HepG2 (cell line): ENCODE measurements around the gene PDIA5. TPM values are rescaled to one million over a fixed set of nuclear protein-coding genes. Genes with fewer than 3 reads are reported as not detected.

Experiments
- ARNT2 ChIP-seq: sonication (generic); formaldehyde crosslinking; IDR thresholded peaks from 2 replicates; pipeline ENCODE4 v1.8.0; 2022; ENCODE audit warnings: mild to moderate bottlenecking, low read depth, missing genetic modification reagents, moderate library complexity
- BCL6 ChIP-seq: IDR thresholded peaks from 2 replicates; pipeline ENCODE4 v1.6.1; 2016; ENCODE audit warnings: missing genetic modification reagents, missing compliant biosample characterization
- EED ChIP-seq: sonication (generic); formaldehyde crosslinking; IDR thresholded peaks from 2 replicates; pipeline ENCODE4 v1.5.0; 2020; ENCODE audit warnings: mild to moderate bottlenecking, missing genetic modification reagents
- ELF1 ChIP-seq: sonication (generic); formaldehyde crosslinking; IDR thresholded peaks from 2 replicates; pipeline ENCODE4 v1.4.0; 2020; ENCODE audit warnings: missing genetic modification reagents
- FLYWCH1 ChIP-seq: sonication (generic); formaldehyde crosslinking; IDR thresholded peaks from 2 replicates; pipeline ENCODE4 v1.8.1; 2023; ENCODE audit warnings: mild to moderate bottlenecking, missing genetic modification reagents
- JARID2 ChIP-seq: sonication (generic); formaldehyde crosslinking; IDR thresholded peaks from 2 replicates; pipeline ENCODE4 v1.8.1; 2023; ENCODE audit warnings: missing genetic modification reagents, inconsistent platforms; ENCODE audit not compliant: insufficient replicate concordance
- KAT8 ChIP-seq: IDR thresholded peaks from 2 replicates; pipeline ENCODE4 v1.6.1; 2016; ENCODE audit warnings: missing genetic modification reagents, missing compliant biosample characterization
- KDM3A ChIP-seq: IDR thresholded peaks from 2 replicates; pipeline ENCODE4 v1.6.1; 2018; ENCODE audit warnings: low read depth, missing compliant biosample characterization
- PHF5A ChIP-seq: IDR thresholded peaks from one replicate; pipeline ENCODE4 v1.6.1; 2018; ENCODE audit warnings: low read depth, missing genetic modification reagents; ENCODE audit not compliant: unreplicated experiment
- SMYD3 ChIP-seq: sonication (generic); formaldehyde crosslinking; IDR thresholded peaks from 2 replicates; pipeline ENCODE4 v1.8.1; 2023; ENCODE audit warnings: mild to moderate bottlenecking, missing genetic modification reagents
- ZFAT ChIP-seq: sonication (generic); formaldehyde crosslinking; conservative IDR thresholded peaks from 2 replicates; pipeline ENCODE4 v1.8.1; 2023; ENCODE audit warnings: missing genetic modification reagents, inconsistent platforms
- ZMAT3 ChIP-seq: sonication (generic); formaldehyde crosslinking; conservative IDR thresholded peaks from 2 replicates; pipeline ENCODE4 v1.7.0; 2021; ENCODE audit warnings: missing genetic modification reagents
- ZNF12 ChIP-seq: sonication (generic); formaldehyde crosslinking; IDR thresholded peaks from 2 replicates; pipeline ENCODE4 v1.5.0; 2020; ENCODE audit warnings: missing genetic modification reagents
- ZNF264 ChIP-seq: sonication (generic); formaldehyde crosslinking; IDR thresholded peaks from 2 replicates; pipeline ENCODE4 v1.4.0; 2020; ENCODE audit warnings: missing genetic modification reagents
- ZNF329 ChIP-seq: sonication (generic); formaldehyde crosslinking; IDR thresholded peaks from 2 replicates; pipeline ENCODE4 v1.9.0; 2021; ENCODE audit warnings: low read depth, mild to moderate bottlenecking, missing genetic modification reagents
- ZNF552 ChIP-seq: sonication (generic); formaldehyde crosslinking; IDR thresholded peaks from 2 replicates; pipeline ENCODE4 v1.9.0; 2022; ENCODE audit warnings: missing genetic modification reagents, mild to moderate bottlenecking, borderline replicate concordance
- ZNF562 ChIP-seq: sonication (generic); formaldehyde crosslinking; IDR thresholded peaks from 2 replicates; pipeline ENCODE4 v1.8.0; 2022; ENCODE audit warnings: missing genetic modification reagents, borderline replicate concordance
- ZNF749 ChIP-seq: sonication (generic); formaldehyde crosslinking; IDR thresholded peaks from 2 replicates; pipeline ENCODE4 v1.8.0; 2022; ENCODE audit warnings: mild to moderate bottlenecking, missing genetic modification reagents, moderate library complexity, borderline replicate concordance
- ZNF773 ChIP-seq: sonication (generic); formaldehyde crosslinking; IDR thresholded peaks from 2 replicates; pipeline ENCODE4 v1.4.0; 2020; ENCODE audit warnings: missing genetic modification reagents, borderline replicate concordance
- polyA plus RNA-seq, 8 experiments: library from polyadenylated mRNA; depleted of rRNA in 3 of 8; stranded (reverse) in 7 of 8; unstranded in 1 of 8; fragments of >200 nt; fragmentation: Illumina TruSeq in 4 of 8; extraction: Trizol in 4 of 8; gene quantifications; 2 replicates each; pipeline versions ENCODE4 v1.2.1 to v1.2.3, GENCODE V29; 2011 to 2016; ENCODE audit warnings: low read depth in 4 of 8, missing spikeins in 1 of 8, mixed read lengths in 1 of 8; ENCODE audit not compliant: insufficient read depth in 1 of 8
- total RNA-seq, 5 experiments: library from RNA; depleted of rRNA; stranded (reverse); fragments of >200 nt; fragmentation: Illumina TruSeq; extraction: Trizol; gene quantifications; 2 replicates each; pipeline ENCODE4 v1.2.3, GENCODE V29; 2016; ENCODE audit warnings: low read depth in 1 of 5
- TF ChIP-seq, protein P1 (sequence below): sonication (generic); formaldehyde crosslinking; IDR thresholded peaks from 2 replicates; pipeline ENCODE4 v1.4.0; 2020; ENCODE audit warnings: missing genetic modification reagents
- TF ChIP-seq, protein P2 (sequence below): sonication (generic); formaldehyde crosslinking; IDR thresholded peaks from 2 replicates; pipeline ENCODE4 v1.4.0; 2020; ENCODE audit warnings: mild to moderate bottlenecking, missing genetic modification reagents
- TF ChIP-seq, protein P3 (sequence below): sonication (generic); formaldehyde crosslinking; conservative IDR thresholded peaks from 2 replicates; pipeline ENCODE4 v1.5.0; 2020; ENCODE audit warnings: missing genetic modification reagents
- TF ChIP-seq, protein P4 (sequence below): sonication (generic); formaldehyde crosslinking; IDR thresholded peaks from 2 replicates; pipeline ENCODE4 v1.5.0; 2020; ENCODE audit warnings: mild to moderate bottlenecking, missing genetic modification reagents
- TF ChIP-seq, protein P5 (sequence below): sonication (generic); formaldehyde crosslinking; IDR thresholded peaks from 2 replicates; pipeline ENCODE4 v1.5.0; 2020; ENCODE audit warnings: missing genetic modification reagents, mild to moderate bottlenecking, borderline replicate concordance

Gene PDIA5
- total and polyA plus RNA-seq, 2 of the 13 experiments (the other 11 are each of a cell fraction or from before 2014, with no cell fraction given): 51.3 to 74.3 TPM

DNA sequence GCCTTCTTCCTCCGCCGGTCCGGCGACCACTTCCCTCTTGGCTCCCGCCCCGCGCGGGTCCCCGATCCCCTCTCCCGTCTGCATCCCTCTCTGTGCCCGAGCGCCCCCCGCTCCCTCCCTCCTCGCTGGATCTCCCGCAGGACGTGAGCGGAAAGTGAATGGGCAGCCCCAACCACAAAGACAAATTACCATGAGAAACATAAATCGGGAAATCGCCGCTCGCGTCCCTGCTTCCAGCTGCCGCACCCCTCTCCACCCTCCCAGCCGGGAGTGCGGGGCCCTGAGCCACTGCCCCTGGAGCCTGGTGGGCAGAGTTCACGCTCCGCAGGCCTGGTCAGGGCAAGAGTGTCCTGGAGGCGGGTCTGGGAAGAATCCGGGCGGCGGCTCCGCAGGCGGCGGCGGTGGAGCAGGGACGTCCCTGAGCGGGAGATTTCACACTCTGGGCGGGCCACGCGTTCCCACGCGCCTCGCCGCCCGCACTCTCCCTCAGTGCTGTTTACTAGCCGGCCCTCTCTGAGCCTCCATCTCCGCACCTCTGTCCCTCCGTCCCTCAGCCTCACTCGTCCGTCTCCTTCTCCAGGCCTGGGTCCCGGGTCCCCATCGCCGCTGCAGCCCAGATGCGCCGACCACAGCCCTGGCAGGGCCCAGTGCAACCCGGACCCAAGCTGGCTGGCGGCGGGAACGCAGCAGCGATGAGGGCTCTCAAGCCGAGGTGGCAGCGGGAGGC is 40.1 kb upstream of the PDIA5 start (continued):
- TF ChIP-seq ZFAT (CRISPR knock-in tag) (no peak), ZMAT3 (CRISPR knock-in tag) (no peak), KAT8 (CRISPR knock-in tag) (no peak), FLYWCH1 (CRISPR knock-in tag) (no peak), ZNF264 (no peak), SMYD3 (CRISPR knock-in tag) (no peak), PHF5A (CRISPR knock-in tag) (no peak), KDM3A (CRISPR knock-in tag) (no peak), ZNF552 (CRISPR knock-in tag) (no peak), ZNF12 (no peak), ZNF562 (CRISPR knock-in tag) (no peak), JARID2 (CRISPR knock-in tag) (no peak), ZNF749 (no peak), ZNF773 (CRISPR knock-in tag) (no peak), ZNF329 (CRISPR knock-in tag) (no peak), ARNT2 (no peak), EED (CRISPR knock-in tag) (peak; percentile 61; the same call in 1 of the 2 replicates), ELF1 (CRISPR knock-in tag) (no peak), BCL6 (CRISPR knock-in tag) (no peak)
- TF ChIP-seq, protein P1, sequence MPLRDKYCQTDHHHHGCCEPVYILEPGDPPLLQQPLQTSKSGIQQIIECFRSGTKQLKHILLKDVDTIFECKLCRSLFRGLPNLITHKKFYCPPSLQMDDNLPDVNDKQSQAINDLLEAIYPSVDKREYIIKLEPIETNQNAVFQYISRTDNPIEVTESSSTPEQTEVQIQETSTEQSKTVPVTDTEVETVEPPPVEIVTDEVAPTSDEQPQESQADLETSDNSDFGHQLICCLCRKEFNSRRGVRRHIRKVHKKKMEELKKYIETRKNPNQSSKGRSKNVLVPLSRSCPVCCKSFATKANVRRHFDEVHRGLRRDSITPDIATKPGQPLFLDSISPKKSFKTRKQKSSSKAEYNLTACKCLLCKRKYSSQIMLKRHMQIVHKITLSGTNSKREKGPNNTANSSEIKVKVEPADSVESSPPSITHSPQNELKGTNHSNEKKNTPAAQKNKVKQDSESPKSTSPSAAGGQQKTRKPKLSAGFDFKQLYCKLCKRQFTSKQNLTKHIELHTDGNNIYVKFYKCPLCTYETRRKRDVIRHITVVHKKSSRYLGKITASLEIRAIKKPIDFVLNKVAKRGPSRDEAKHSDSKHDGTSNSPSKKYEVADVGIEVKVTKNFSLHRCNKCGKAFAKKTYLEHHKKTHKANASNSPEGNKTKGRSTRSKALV (CRISPR knock-in tag): peak; percentile 18; the same call in 1 of the 2 replicates
- TF ChIP-seq, protein P2, sequence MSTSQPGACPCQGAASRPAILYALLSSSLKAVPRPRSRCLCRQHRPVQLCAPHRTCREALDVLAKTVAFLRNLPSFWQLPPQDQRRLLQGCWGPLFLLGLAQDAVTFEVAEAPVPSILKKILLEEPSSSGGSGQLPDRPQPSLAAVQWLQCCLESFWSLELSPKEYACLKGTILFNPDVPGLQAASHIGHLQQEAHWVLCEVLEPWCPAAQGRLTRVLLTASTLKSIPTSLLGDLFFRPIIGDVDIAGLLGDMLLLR (CRISPR knock-in tag): no peak
- TF ChIP-seq, protein P3, sequence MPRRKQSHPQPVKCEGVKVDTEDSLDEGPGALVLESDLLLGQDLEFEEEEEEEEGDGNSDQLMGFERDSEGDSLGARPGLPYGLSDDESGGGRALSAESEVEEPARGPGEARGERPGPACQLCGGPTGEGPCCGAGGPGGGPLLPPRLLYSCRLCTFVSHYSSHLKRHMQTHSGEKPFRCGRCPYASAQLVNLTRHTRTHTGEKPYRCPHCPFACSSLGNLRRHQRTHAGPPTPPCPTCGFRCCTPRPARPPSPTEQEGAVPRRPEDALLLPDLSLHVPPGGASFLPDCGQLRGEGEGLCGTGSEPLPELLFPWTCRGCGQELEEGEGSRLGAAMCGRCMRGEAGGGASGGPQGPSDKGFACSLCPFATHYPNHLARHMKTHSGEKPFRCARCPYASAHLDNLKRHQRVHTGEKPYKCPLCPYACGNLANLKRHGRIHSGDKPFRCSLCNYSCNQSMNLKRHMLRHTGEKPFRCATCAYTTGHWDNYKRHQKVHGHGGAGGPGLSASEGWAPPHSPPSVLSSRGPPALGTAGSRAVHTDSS (CRISPR knock-in tag): no peak
- TF ChIP-seq, protein P4, sequence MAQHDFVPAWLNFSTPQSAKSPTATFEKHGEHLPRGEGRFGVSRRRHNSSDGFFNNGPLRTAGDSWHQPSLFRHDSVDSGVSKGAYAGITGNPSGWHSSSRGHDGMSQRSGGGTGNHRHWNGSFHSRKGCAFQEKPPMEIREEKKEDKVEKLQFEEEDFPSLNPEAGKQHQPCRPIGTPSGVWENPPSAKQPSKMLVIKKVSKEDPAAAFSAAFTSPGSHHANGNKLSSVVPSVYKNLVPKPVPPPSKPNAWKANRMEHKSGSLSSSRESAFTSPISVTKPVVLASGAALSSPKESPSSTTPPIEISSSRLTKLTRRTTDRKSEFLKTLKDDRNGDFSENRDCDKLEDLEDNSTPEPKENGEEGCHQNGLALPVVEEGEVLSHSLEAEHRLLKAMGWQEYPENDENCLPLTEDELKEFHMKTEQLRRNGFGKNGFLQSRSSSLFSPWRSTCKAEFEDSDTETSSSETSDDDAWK (CRISPR knock-in tag): no peak
- TF ChIP-seq, protein P5, sequence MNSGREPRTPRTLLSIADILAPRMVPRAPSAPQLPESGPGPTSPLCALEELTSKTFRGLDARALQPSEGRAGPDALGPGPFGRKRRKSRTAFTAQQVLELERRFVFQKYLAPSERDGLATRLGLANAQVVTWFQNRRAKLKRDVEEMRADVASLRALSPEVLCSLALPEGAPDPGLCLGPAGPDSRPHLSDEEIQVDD (CRISPR knock-in tag): no peak
